K562 (cell line): Measurements from ENCODE around the gene PPP2R2D. TPM values are rescaled to one million over a fixed set of nuclear protein-coding genes. Genes with fewer than 3 reads are reported as not detected.

Experiments
- ATAC-seq: fragments of 200-7000 bp; cut with Tn5 transposase; 3 replicates; pipeline ENCODE4 v1.9.1; 2020; ENCODE audit warnings: moderate library complexity
- BruUV-seq: library from RNA; stranded (reverse); fragments of 400-500 nt; replicated peaks from 2 replicates; lab custom pipeline; 2021; lab: Mats Ljungman, UMichigan
- CTCF ChIA-PET: fragments of 300-600 bp; formaldehyde crosslinking; extraction: SDS; loops from one replicate; lab custom pipeline; 2021; ENCODE audit warnings: low intra/inter-chr PET ratio; lab: Yijun Ruan, JAX
- POLR2A ChIA-PET: fragments of 300-600, 350-650 bp; sonication (Branson Sonifier 250); formaldehyde crosslinking; extraction: SDS; loops from one replicate; lab custom pipeline; 2021; ENCODE audit warnings: antibody characterized with exemption, inconsistent platforms; lab: Yijun Ruan, JAX
- DNase-seq, 4 experiments: peaks; one replicate each; pipeline versions ENCODE4 v3.0.0 to v3.0.0-alpha.2; 2011 to 2018; ENCODE audit warnings: low spot score in 3 of 4, mixed read lengths in 3 of 4; ENCODE audit errors: extremely low read depth in 1 of 4
- FAIRE-seq: peaks from 2 replicates; lab custom pipeline; 2011; peaks lifted over from hg19 to GRCh38; lab: Jason Lieb, UNC
- H2AFZ ChIP-seq: 2 replicates; pipeline ENCODE4 v1.6.0; 2011; ENCODE audit warnings: low read depth, low read length, control low read depth, inconsistent platforms
- H3K27ac ChIP-seq: fragments of 200-600 bp; 3 replicates; pipeline ENCODE4 v1.8.0; 2011; ENCODE audit warnings: low read depth, mild to moderate bottlenecking, control low read depth, inconsistent platforms, low read length, moderate library complexity, mixed read lengths; ENCODE audit errors: extremely low read depth
- H3K27me3 ChIP-seq, 2 experiments: fragments of 300-600 bp in 1 of 2; 2 replicates in 1 of 2; 3 replicates in 1 of 2; pipeline versions ENCODE4 v1.6.0 to v1.8.0; 2011; ENCODE audit warnings: inconsistent platforms in 2 of 2, low read length in 2 of 2, mild to moderate bottlenecking in 1 of 2, mixed read lengths in 1 of 2, moderate library complexity in 1 of 2; ENCODE audit not compliant: control insufficient read depth in 2 of 2, insufficient read depth in 2 of 2
- H3K36me3 ChIP-seq: fragments of 300-600 bp; 3 replicates; pipeline ENCODE4 v1.8.0; 2011; ENCODE audit warnings: mild to moderate bottlenecking, low read length, inconsistent platforms; ENCODE audit not compliant: control insufficient read depth, insufficient read depth
- H3K4me1 ChIP-seq, 2 experiments: fragments of 200-600 bp in 1 of 2; replicated peaks in 1 of 2; 2 replicates in 1 of 2; 3 replicates in 1 of 2; pipeline versions ENCODE4 v1.5.1 to v1.8.0; 2011; ENCODE audit warnings: inconsistent platforms in 2 of 2, low read length in 2 of 2, mild to moderate bottlenecking in 1 of 2, mixed read lengths in 1 of 2, moderate library complexity in 1 of 2; ENCODE audit not compliant: control insufficient read depth in 2 of 2, insufficient read depth in 2 of 2
- H3K4me2 ChIP-seq: 2 replicates; pipeline ENCODE4 v1.6.1; 2011; ENCODE audit warnings: low read length, control low read depth, inconsistent platforms, mixed read lengths; ENCODE audit not compliant: insufficient read depth
- H3K4me3 ChIP-seq: fragments of 200-600 bp; sonication (generic), shearing (Covaris generic); 2 replicates; pipeline ENCODE4 v1.5.1; 2016; ENCODE audit warnings: control low read depth, inconsistent platforms
- H3K79me2 ChIP-seq: fragments of 200-600 bp; 3 replicates; pipeline ENCODE4 v1.8.0; 2011; ENCODE audit warnings: low read length, inconsistent platforms; ENCODE audit not compliant: control insufficient read depth, insufficient read depth
- H3K9ac ChIP-seq, 2 experiments: 2 replicates each; pipeline versions ENCODE4 v1.6.0 to v1.6.1; 2011; ENCODE audit warnings: low read depth in 2 of 2, low read length in 2 of 2, control low read depth in 1 of 2, inconsistent platforms in 1 of 2, mild to moderate bottlenecking in 1 of 2, mixed read lengths in 1 of 2; ENCODE audit not compliant: insufficient read depth in 1 of 2
- H3K9me1 ChIP-seq: one replicate; pipeline ENCODE4 v1.6.0; 2011; ENCODE audit warnings: inconsistent platforms, mild to moderate bottlenecking, low read length, moderate library complexity; ENCODE audit not compliant: control insufficient read depth, insufficient read depth
- H3K9me3 ChIP-seq: replicated peaks from 2 replicates; pipeline ENCODE4 v1.5.1; 2011; ENCODE audit warnings: low read depth, low read length, inconsistent platforms; ENCODE audit not compliant: control insufficient read depth, insufficient read depth
- H4K20me1 ChIP-seq: replicated peaks from 2 replicates; pipeline ENCODE4 v1.6.1; 2011; ENCODE audit warnings: low read length, inconsistent platforms, mixed read lengths; ENCODE audit not compliant: control insufficient read depth, insufficient read depth
- CTBP1 ChIP-seq: fragments of 450-650 bp; IDR thresholded peaks from 2 replicates; pipeline ENCODE4 v1.6.1; 2016; ENCODE audit warnings: borderline replicate concordance
- E2F6 ChIP-seq, 2 experiments: IDR thresholded peaks; 2 replicates each; pipeline ENCODE4 v1.6.1; 2011; ENCODE audit warnings: borderline replicate concordance in 1 of 2, control low read depth in 1 of 2, low read depth in 1 of 2, low read length in 1 of 2, mild to moderate bottlenecking in 1 of 2, mixed read lengths in 1 of 2, moderate library complexity in 1 of 2; ENCODE audit not compliant: insufficient read depth in 1 of 2, insufficient read length in 1 of 2, poor library complexity in 1 of 2, severe bottlenecking in 1 of 2; ENCODE audit errors: extremely low read depth in 1 of 2
- FOXP4 ChIP-seq: sonication (generic); formaldehyde crosslinking; IDR thresholded peaks from 2 replicates; pipeline ENCODE4 v1.8.0; 2022; ENCODE audit warnings: mild to moderate bottlenecking, missing genetic modification reagents, borderline replicate concordance
- RAD51 ChIP-seq: fragments of 450-650 bp; IDR thresholded peaks from 2 replicates; pipeline ENCODE4 v1.7.1; 2016; ENCODE audit warnings: low read depth, mild to moderate bottlenecking, borderline replicate concordance
- ZNF121 ChIP-seq: sonication (generic); formaldehyde crosslinking; conservative IDR thresholded peaks from 2 replicates; pipeline ENCODE4 v1.8.0; 2022; ENCODE audit warnings: missing genetic modification reagents
- ZNF217 ChIP-seq: sonication (generic); formaldehyde crosslinking; IDR thresholded peaks from 2 replicates; pipeline ENCODE4 v1.8.0; 2022; ENCODE audit warnings: mild to moderate bottlenecking, missing genetic modification reagents
- ZNF75A ChIP-seq: fragments of 450-650 bp; formaldehyde crosslinking; IDR thresholded peaks from 2 replicates; pipeline ENCODE4 v1.4.0; 2020; ENCODE audit warnings: mild to moderate bottlenecking
- WGBS: fragments of 100-300 bp; shearing (Covaris generic); methylation state at CpG from one replicate; pipeline ENCODE4 v1.1.6; 2016; ENCODE audit warnings: low coverage, mixed read lengths; ENCODE audit not compliant: insufficient coverage; ENCODE audit errors: missing lambda C conversion rate; 5-methylcytosine and 5-hydroxymethylcytosine counted together
- in situ Hi-C: fragments of 300-500 bp; cut with MboI; formaldehyde crosslinking; loops from 4 replicates; pipeline ENCODE4 v1.15.0; 2018; ENCODE audit warnings: inconsistent platforms, mixed read lengths
- intact Hi-C: fragments of 100-400 bp; cut with micrococcal nuclease; formaldehyde crosslinking; loops from 2 replicates; pipeline ENCODE4 v1.14.2; 2022
- polyA plus RNA-seq, 8 experiments: library from polyadenylated mRNA; depleted of rRNA in 4 of 8; stranded (reverse) in 5 of 8; unstranded in 3 of 8; fragments of >200 nt; fragmentation: Nextera tagmentation in 2 of 8; fragmentation: Illumina TruSeq in 1 of 8; extraction: Ambion mirVana in 2 of 8; extraction: Trizol in 1 of 8; gene quantifications; 2 replicates each; pipeline versions ENCODE4 v1.2.1 to v1.2.3, GENCODE V29; 2011 to 2014; ENCODE audit warnings: inconsistent platforms in 1 of 8, missing spikeins in 1 of 8
- total RNA-seq, 7 experiments: library from RNA; depleted of rRNA in 6 of 7; stranded (reverse); fragments of >200 nt in 6 of 7; fragmentation: Illumina TruSeq in 2 of 7; extraction: Trizol in 2 of 7; gene quantifications; 2 replicates each; pipeline versions ENCODE4 v1.2.1 to v1.2.3, GENCODE V29; 2011 to 2021; ENCODE audit warnings: low replicate concordance in 1 of 7

Gene PPP2R2D
- total and polyA plus RNA-seq, 9 of the 15 experiments (the other 6 are each of a cell fraction or from before 2014, with no cell fraction given) = 1.9 to 37.0 (median 26.8) TPM

- Histone ChIP-seq H3K9me3 (no peaks in the 10 kb centered on the region), H3K9me1 (no peaks in the 10 kb centered on the region), H2AFZ (no peak overlapping the region), H3K36me3 (no peaks in the 10 kb centered on the region), H3K4me2 (no peak overlapping the region), H3K27ac (no peak overlapping the region), H4K20me1 (no peaks in the 10 kb centered on the region), H3K4me3 (no peak overlapping the region), H3K4me1 (peaks cover 4 to 6% of the 10 kb centered on the region in 2 experiments; a peak in 4 of 5 replicates), H3K9ac (no peak overlapping the region), H3K27me3 (no peaks in the 10 kb centered on the region), H3K79me2 (no peaks in the 10 kb centered on the region)
- POLR2A ChIA-PET = no interaction called here
- CTCF ChIA-PET = no interaction called here
- FAIRE-seq = no peak
- 38% methylated on average over 2 of the region's 3 CpGs for WGBS
- BruUV-seq = no TSS peak
- ATAC-seq = no peak
- intact Hi-C loops = no loop called here
- no peak for DNase-seq
- TF ChIP-seq ZNF75A (CRISPR knock-in tag) (no peak), ZNF121 (CRISPR knock-in tag) (peak; percentile 68), E2F6 (IDR thresholded peaks at IDR 0.05; ENCODE audit: borderline replicate concordance in 1 of 2, extremely low read depth in 1 of 2, insufficient read depth in 1 of 2, insufficient read length in 1 of 2, low read depth in 1 of 2, low read length in 1 of 2, poor library complexity in 1 of 2, severe bottlenecking in 1 of 2) (no peak)
- in situ Hi-C loops = no loop called here
Observed at GRCh38 chr10:131991726-131992125, 90.9 kb downstream of the PPP2R2D start.

DNA sequence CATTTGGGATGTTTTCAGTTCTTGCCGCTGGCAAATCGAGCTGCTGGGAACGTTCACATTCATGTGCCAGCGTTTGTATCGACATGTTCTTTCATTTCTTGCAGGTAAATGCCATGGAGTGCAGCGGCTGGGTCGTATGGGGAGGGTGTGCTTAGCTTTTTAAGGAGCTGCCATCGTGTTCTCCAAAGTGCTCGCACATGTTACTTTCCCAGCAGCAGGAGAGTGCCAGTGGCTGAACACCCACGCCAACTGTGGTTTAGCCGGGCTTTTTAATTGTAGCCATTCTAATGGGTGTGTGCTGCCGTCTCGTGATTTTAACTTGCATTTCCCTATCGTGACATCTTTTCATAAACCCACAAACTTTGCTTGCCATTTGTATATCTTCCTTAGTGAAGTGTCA is 92.5 kb downstream of the PPP2R2D start:
- FAIRE-seq = no peak

More for the DNA sequence above, 92.5 kb downstream of the PPP2R2D start:
- WGBS = 33% methylated on average over 14 of the region's 14 CpGs
- TF ChIP-seq ZNF217 (CRISPR knock-in tag) = no peak
- no peak for TF ChIP-seq RAD51
- no peak for TF ChIP-seq FOXP4 (CRISPR knock-in tag)
- 0 out of 2 replicates have a peak, but pooled peaks have one; percentile 2 for TF ChIP-seq CTBP1
- Histone ChIP-seq H3K9ac (peak overlapping the region in 1 of 2 experiments; percentile 52; a peak in 1 of 4 replicates), H3K36me3 (no peaks in the 10 kb centered on the region), H2AFZ (no peak overlapping the region), H3K9me3 (no peaks in the 10 kb centered on the region), H4K20me1 (no peaks in the 10 kb centered on the region), H3K79me2 (no peaks in the 10 kb centered on the region), H3K27me3 (no peaks in the 10 kb centered on the region), H3K9me1 (no peaks in the 10 kb centered on the region), H3K4me3 (no peak overlapping the region), H3K4me2 (peak overlapping the region; percentile 33; the same call in 1 of the 2 replicates), H3K27ac (no peak overlapping the region), H3K4me1 (peaks cover 8 to 10% of the 10 kb centered on the region in 2 experiments; a peak in 4 of 5 replicates)
- ATAC-seq (no peak), DNase-seq (no peak)
- in situ Hi-C loops = no loop called here
- intact Hi-C loops = no loop called here
- no TSS peak for BruUV-seq
- ChIA-PET CTCF (no interaction called here), POLR2A (interaction anchor here (1.4 kb wide), 1 partner anchor 8 kb away, joined by 3 read pairs; no protein-coding TSS in a partner anchor)
